T-cell (primary cell): Measurements from ENCODE around the gene ATP2B1. TPM values are rescaled to one million over a fixed set of nuclear protein-coding genes. Genes with fewer than 3 reads are reported as not detected.

ENCODE experiments used
- ATAC-seq, 4 experiments: fragments of 200-7000 bp in 3 of 4; fragments of 150-1000 bp in 1 of 4; cut with Tn5 transposase; replicated peaks in 1 of 4; 1 replicate in 3 of 4; 2 replicates in 1 of 4; pipeline ENCODE4 v1.10.0; 2021; ENCODE audit warnings: moderate library complexity in 3 of 4, mild to moderate bottlenecking in 2 of 4, moderate number of reproducible peaks in 1 of 4
- CTCF ChIA-PET, 2 donors: fragments of 300-600 bp; sonication (Branson Sonifier 250); formaldehyde crosslinking; loops; one replicate each; lab custom pipeline; 2022; ENCODE audit warnings: antibody characterized with exemption in 2 of 2; lab: Charles Lee
- POLR2A ChIA-PET, 2 donors: fragments of 300-600 bp; sonication (Branson Sonifier 250); formaldehyde crosslinking; loops; one replicate each; lab custom pipeline; 2022; ENCODE audit warnings: antibody characterized with exemption in 2 of 2; lab: Charles Lee
- DNase-seq, 35 experiments: peaks; one replicate each; pipeline versions ENCODE4 v3.0.0 to v3.0.0-alpha.2; 2013 to 2023
- H3K27ac ChIP-seq: one replicate; pipeline ENCODE4 v1.5.1; 2013; ENCODE audit warnings: low read length
- H3K27me3 ChIP-seq, 2 experiments: replicated peaks in 1 of 2; 1 replicate in 1 of 2; 2 replicates in 1 of 2; pipeline versions ENCODE4 v1.6.1 to v1.7.0; 2013; ENCODE audit warnings: low read length in 1 of 2, mixed read lengths in 1 of 2; ENCODE audit not compliant: control insufficient read depth in 2 of 2, insufficient read depth in 2 of 2; ENCODE audit errors: extremely low read depth in 1 of 2
- H3K36me3 ChIP-seq, 2 donors: 1 replicate in 1 of 2; 2 replicates in 1 of 2; pipeline versions ENCODE4 v1.6.1 to v1.7.0; 2013; ENCODE audit warnings: low read length in 1 of 2; ENCODE audit not compliant: control insufficient read depth in 2 of 2, insufficient read depth in 1 of 2; ENCODE audit errors: extremely low read depth in 1 of 2
- H3K4me1 ChIP-seq, 2 experiments: 1 replicate in 1 of 2; 2 replicates in 1 of 2; pipeline versions ENCODE4 v1.6.1 to v1.7.0; 2013; ENCODE audit warnings: low read length in 2 of 2, mixed read lengths in 1 of 2; ENCODE audit not compliant: insufficient read depth in 2 of 2, control insufficient read depth in 1 of 2; ENCODE audit errors: extremely low read depth in 1 of 2
- H3K4me3 ChIP-seq, 2 donors: 1 replicate in 1 of 2; 2 replicates in 1 of 2; pipeline versions ENCODE4 v1.5.1 to v1.7.0; 2013; ENCODE audit warnings: mild to moderate bottlenecking in 2 of 2, low read length in 1 of 2, moderate library complexity in 1 of 2; ENCODE audit not compliant: control insufficient read depth in 1 of 2; ENCODE audit errors: extremely low read depth in 1 of 2
- H3K9me3 ChIP-seq: 2 replicates; pipeline ENCODE4 v1.7.0; 2013
- H3K27ac Mint-ChIP-seq, 2 donors: one replicate each; pipeline ENCODE4 v1.8.0; 2020 to 2021; ENCODE audit warnings: mild to moderate bottlenecking in 2 of 2, mixed read lengths in 2 of 2
- H3K27me3 Mint-ChIP-seq, 2 donors: one replicate each; pipeline ENCODE4 v1.8.0; 2021 to 2022; ENCODE audit warnings: mixed read lengths in 2 of 2
- H3K36me3 Mint-ChIP-seq: one replicate; pipeline ENCODE4 v1.8.0; 2021; ENCODE audit warnings: mixed read lengths
- H3K4me1 Mint-ChIP-seq, 3 donors: one replicate each; pipeline ENCODE4 v1.8.0; 2020 to 2022; ENCODE audit warnings: mixed read lengths in 3 of 3, mild to moderate bottlenecking in 1 of 3
- H3K4me3 Mint-ChIP-seq, 3 donors: one replicate each; pipeline ENCODE4 v1.8.0; 2020 to 2022; ENCODE audit warnings: mild to moderate bottlenecking in 3 of 3, mixed read lengths in 3 of 3, moderate library complexity in 3 of 3
- H3K9me3 Mint-ChIP-seq, 3 donors: one replicate each; pipeline ENCODE4 v1.8.0; 2020 to 2022; ENCODE audit warnings: mixed read lengths in 3 of 3
- WGBS: methylation state at CpG from one replicate; pipeline ENCODE4 v1.1.5; 2013; ENCODE audit warnings: missing lambda C conversion rate; ENCODE audit not compliant: insufficient coverage; 5-methylcytosine and 5-hydroxymethylcytosine counted together
- total RNA-seq, 35 experiments: library from RNA in 6 of 35; stranded (reverse) in 6 of 35; fragments of 120-200 nt in 1 of 35; gene quantifications; one replicate each; pipeline versions ENCODE4 v1.2.1 to v1.2.4 and lab custom pipeline; 2013 to 2026

The ATP2B1 gene
- total RNA-seq, 5 donors from 2014 or later (not counting 1 experiment from before 2014, with no cell fraction given): 38.3 to 104 (median 44.4) TPM

DNA sequence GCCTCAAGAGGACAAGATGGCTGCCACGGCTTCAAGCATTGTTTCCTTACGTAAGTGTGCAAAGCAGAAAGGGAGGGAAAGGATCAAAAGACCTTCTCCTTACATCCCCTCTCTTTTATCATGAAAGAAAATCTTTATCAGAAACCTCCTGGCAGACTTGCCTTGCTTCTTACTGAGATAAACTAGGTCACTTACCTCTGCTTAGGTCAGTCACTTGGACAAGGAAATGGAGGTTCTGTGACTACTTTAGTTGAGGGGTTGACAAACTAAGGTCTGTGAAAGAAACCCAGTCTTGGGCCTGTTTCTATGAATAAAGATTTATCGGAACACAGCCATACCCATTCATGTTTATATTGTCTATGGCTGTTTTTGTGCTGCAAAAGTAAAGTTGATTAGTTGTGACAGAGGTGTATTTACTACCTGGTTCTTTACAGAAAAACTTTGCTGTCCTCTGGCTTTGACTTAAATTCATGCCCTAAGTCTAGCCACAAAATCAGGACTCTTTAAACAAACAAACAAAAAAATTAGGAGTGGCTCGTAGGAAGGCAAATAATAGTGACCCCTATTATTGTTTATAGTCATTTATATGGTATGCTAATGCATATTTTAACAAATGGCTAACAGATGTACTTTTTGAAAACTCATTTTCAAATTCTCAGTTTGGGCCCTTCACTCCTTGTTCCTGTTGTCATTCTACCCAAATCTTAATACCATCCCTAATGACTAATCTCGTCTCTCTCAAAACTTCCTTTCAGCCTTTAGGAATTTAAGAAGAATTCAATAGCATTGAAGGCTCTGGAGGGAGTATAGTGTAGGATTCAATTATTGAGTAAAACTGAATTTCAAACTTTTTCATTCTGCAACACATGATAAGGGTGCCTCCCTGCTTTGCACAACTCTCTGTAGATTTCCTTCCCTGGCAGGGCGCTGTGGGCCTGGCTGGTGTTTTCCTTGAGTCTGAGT is 42.0 kb upstream of the ATP2B1 start:
- Histone ChIP-seq H3K27ac (no peak overlapping the region), H3K4me1 (no peaks in the 10 kb centered on the region), H3K27me3 (no peaks in the 10 kb centered on the region), H3K4me3 (no peak overlapping the region), H3K36me3 (no peaks in the 10 kb centered on the region), H3K9me3 (no peaks in the 10 kb centered on the region)
- no peak overlapping the region for H3K4me3 Mint-ChIP-seq
- H3K27me3 Mint-ChIP-seq: no peaks in the 10 kb centered on the region
- POLR2A ChIA-PET: interaction anchor here in 1 of 2 donors (0.6 kb wide), 2 partner anchors 11 to 36 kb away, joined by 3 read pairs; no protein-coding TSS in a partner anchor
- H3K4me1 Mint-ChIP-seq: peaks cover 0 to 6% (median 0%) of the 10 kb centered on the region in 3 donors
- WGBS: no CpG with 5 or more reads among the region's 6 CpGs
- ATAC-seq (no peak), DNase-seq (no peak)
- CTCF ChIA-PET: no interaction called here
- H3K36me3 Mint-ChIP-seq: no peaks in the 10 kb centered on the region
- H3K27ac Mint-ChIP-seq: no peak overlapping the region
- H3K9me3 Mint-ChIP-seq: no peaks in the 10 kb centered on the region

DNA sequence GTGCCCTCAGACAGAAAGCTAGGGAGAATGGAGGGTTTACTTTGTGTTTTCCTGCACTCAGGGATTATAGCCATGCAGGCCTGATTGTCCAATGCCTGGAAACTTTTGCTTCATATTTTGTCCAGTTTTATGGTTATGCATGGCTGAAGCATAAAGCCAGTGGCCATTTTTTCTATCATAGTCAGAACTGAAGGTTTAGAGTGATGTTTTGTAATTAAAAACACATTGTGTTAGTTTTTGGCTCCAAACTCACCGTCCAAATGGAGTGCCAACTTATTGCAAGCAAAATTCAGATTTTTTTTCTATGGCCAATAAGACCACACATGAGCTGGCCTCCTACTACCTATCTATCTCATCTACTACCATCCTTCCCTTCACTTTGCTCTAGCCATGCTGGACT is 40.2 kb upstream of the ATP2B1 start:
- Histone ChIP-seq H3K4me1 (no peaks in the 10 kb centered on the region), H3K27ac (no peak overlapping the region), H3K36me3 (no peaks in the 10 kb centered on the region), H3K9me3 (no peaks in the 10 kb centered on the region), H3K27me3 (no peaks in the 10 kb centered on the region), H3K4me3 (no peak overlapping the region)
- POLR2A ChIA-PET: no interaction called here
- H3K27ac Mint-ChIP-seq: no peak overlapping the region
- no peaks in the 10 kb centered on the region for H3K9me3 Mint-ChIP-seq
- no peak overlapping the region for H3K4me3 Mint-ChIP-seq
- H3K36me3 Mint-ChIP-seq: no peaks in the 10 kb centered on the region
- CTCF ChIA-PET: interaction anchor here in 1 of 2 donors (0.6 kb wide), 1 partner anchor 425 kb away, joined by 3 read pairs; no protein-coding TSS in a partner anchor
- H3K4me1 Mint-ChIP-seq: peaks cover 0 to 9% (median 2%) of the 10 kb centered on the region in 3 donors
- H3K27me3 Mint-ChIP-seq: no peaks in the 10 kb centered on the region
- ATAC-seq (no peak), DNase-seq (no peak)
- 100% methylated on average over 1 of the region's 1 CpG for WGBS

DNA sequence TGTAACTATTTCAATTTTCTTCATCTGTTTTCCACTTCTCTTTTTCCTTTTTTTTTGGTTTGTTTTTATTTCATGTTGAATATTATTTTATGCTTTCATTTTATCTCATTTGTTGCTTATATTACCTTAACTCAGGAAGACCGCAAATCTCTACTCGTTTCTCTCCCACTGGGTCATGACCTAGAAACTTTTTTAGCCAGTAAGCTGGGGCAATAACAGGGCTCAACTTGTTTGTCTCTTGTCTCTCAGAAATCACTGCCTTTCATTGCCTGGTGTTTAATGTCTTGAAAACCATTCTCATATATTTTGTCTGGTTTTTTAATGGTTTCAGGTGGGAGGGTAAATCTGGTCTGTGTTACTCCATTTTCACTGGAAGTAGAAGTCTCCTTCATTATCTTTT is 36.6 kb upstream of the ATP2B1 start:
- DNase-seq (no peak), ATAC-seq (no peak)
- Mint-ChIP-seq H3K4me1 (peaks cover 0 to 6% (median 2%) of the 10 kb centered on the region in 3 donors), H3K36me3 (peaks cover 5% of the 10 kb centered on the region), H3K9me3 (peaks cover 0 to 18% (median 13%) of the 10 kb centered on the region in 3 donors), H3K27me3 (no peaks in the 10 kb centered on the region), H3K27ac (peak overlapping the region in 1 of 2 donors; percentile 38), H3K4me3 (no peak overlapping the region)
- ChIA-PET CTCF (no interaction called here), POLR2A (no interaction called here)
- Histone ChIP-seq H3K27me3 (no peaks in the 10 kb centered on the region), H3K36me3 (no peaks in the 10 kb centered on the region), H3K9me3 (no peaks in the 10 kb centered on the region), H3K4me3 (no peak overlapping the region), H3K27ac (no peak overlapping the region), H3K4me1 (no peaks in the 10 kb centered on the region)
- 80% methylated on average over 1 of the region's 2 CpGs for WGBS

DNA sequence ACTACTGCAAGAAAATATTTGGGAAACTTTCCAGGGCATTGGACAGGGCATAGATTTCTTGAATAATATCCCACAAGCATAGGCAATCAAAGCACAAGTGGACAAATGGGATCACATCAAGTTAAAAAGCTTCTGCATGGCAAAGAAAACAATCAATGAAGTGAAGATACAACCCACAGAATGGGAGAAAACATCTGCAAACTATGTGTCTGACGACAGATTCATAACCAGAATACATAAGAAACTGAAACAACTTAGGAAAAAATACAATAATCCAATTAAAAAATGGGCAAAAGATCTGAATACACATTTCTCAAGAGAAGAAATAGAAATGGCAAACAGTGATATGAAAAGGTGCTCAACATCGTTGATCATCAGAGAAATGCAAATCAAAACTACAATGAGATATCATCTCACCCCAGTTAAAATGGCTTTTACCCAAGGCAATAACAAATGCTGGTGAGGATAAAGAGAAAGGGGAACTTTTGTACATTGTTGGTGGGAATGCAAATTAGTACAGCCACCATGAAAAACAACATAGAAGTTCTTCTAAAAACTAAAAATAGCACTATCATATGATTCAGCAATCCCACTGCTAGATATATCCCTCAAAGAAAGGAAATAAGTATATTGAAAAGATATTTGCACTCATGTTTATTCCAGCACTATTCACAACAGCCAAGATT is 33.8 kb upstream of the ATP2B1 start:
- Mint-ChIP-seq H3K27me3 (no peaks in the 10 kb centered on the region), H3K4me3 (no peak overlapping the region), H3K4me1 (peaks cover 0 to 6% (median 2%) of the 10 kb centered on the region in 3 donors), H3K27ac (peak overlapping the region in 1 of 2 donors; percentile 12), H3K36me3 (peaks cover 26% of the 10 kb centered on the region), H3K9me3 (peaks cover 11 to 38% (median 33%) of the 10 kb centered on the region in 3 donors)
- no peaks in the 10 kb centered on the region for H3K36me3 ChIP-seq
- no CpG with 5 or more reads among the region's 2 CpGs for WGBS
- ChIA-PET POLR2A (no interaction called here), CTCF (no interaction called here)
- no peak overlapping the region for H3K4me3 ChIP-seq
- ATAC-seq (no peak), DNase-seq (no peak)
- no peaks in the 10 kb centered on the region for H3K4me1 ChIP-seq
- H3K27me3 ChIP-seq: no peaks in the 10 kb centered on the region
- no peak overlapping the region for H3K27ac ChIP-seq
- H3K9me3 ChIP-seq: no peaks in the 10 kb centered on the region

DNA sequence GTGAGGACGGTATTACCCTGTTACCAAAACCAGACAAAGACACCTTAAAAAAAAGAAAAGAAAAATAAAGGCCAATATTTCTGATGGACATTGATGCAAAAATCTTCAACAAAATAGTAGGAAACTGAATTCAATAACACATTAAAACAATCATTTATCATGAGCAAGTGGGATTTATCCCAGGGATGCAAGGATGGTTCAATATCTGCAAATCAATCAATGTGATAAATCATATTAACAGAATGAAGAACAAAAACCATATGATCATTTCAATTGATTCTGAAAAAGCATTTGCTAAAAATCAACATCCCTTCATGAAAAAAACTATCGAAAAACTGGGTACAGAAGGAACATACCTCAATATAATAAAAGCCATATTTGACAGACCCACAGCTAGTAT is 32.3 kb upstream of the ATP2B1 start:
- H3K27ac Mint-ChIP-seq: no peak overlapping the region

DNA sequence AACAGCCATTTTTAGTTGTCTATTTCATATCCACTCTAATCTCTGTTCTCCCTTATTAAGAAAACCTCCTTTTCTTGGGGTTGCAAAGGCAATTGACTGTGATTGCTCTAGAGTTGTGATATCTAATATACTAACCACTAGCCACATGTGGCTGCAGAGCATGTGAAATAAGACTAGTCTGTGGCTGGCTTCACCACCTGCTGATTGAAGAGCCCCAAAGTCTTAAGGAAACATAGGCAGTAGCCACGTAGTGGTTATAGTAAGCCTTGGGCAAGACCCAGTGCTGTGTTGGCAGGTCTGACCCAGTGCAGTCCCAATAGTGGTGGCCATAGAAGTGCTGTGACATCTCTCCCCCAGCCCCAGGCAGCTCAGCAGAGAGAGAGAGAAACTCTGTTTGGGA is 28.4 kb upstream of the ATP2B1 start:
- Mint-ChIP-seq H3K4me3 (no peak overlapping the region), H3K27ac (no peak overlapping the region), H3K27me3 (no peaks in the 10 kb centered on the region), H3K9me3 (peaks cover 11 to 39% (median 28%) of the 10 kb centered on the region in 3 donors), H3K36me3 (peaks cover 28% of the 10 kb centered on the region), H3K4me1 (peaks cover 7 to 8% (median 8%) of the 10 kb centered on the region in 3 donors)
- H3K27ac ChIP-seq: no peak overlapping the region
- POLR2A ChIA-PET: no interaction called here
- CTCF ChIA-PET: no interaction called here
- no peaks in the 10 kb centered on the region for H3K27me3 ChIP-seq
- DNase-seq (no peak), ATAC-seq (no peak)
- H3K4me1 ChIP-seq: peaks cover 0 to 5% of the 10 kb centered on the region in 2 experiments
- no peak overlapping the region for H3K4me3 ChIP-seq
- H3K9me3 ChIP-seq: no peaks in the 10 kb centered on the region
- no peaks in the 10 kb centered on the region for H3K36me3 ChIP-seq
- WGBS: 71% methylated on average over 1 of the region's 1 CpG

More for the DNA sequence above, 32.3 kb upstream of the ATP2B1 start:
- Histone ChIP-seq H3K27me3 (no peaks in the 10 kb centered on the region), H3K4me1 (no peaks in the 10 kb centered on the region), H3K9me3 (no peaks in the 10 kb centered on the region), H3K36me3 (no peaks in the 10 kb centered on the region), H3K27ac (no peak overlapping the region), H3K4me3 (no peak overlapping the region)
- DNase-seq (no peak), ATAC-seq (no peak)
- Mint-ChIP-seq H3K36me3 (peaks cover 28% of the 10 kb centered on the region), H3K9me3 (peaks cover 11 to 39% (median 33%) of the 10 kb centered on the region in 3 donors), H3K4me1 (peaks cover 0 to 6% (median 2%) of the 10 kb centered on the region in 3 donors), H3K27me3 (no peaks in the 10 kb centered on the region), H3K4me3 (no peak overlapping the region)
- POLR2A ChIA-PET: no interaction called here
- no CpG with 5 or more reads among the region's 2 CpGs for WGBS
- CTCF ChIA-PET: no interaction called here
